HepG2 (cell line): ENCODE measurements around the gene MN1. TPM values are rescaled to one million over a fixed set of nuclear protein-coding genes. Genes with fewer than 3 reads are reported as not detected.

ENCODE experiments used
- ATAC-seq: fragments of 200-7000 bp; cut with Tn5 transposase; 3 replicates; pipeline ENCODE4 v1.9.1; 2020; ENCODE audit warnings: mild to moderate bottlenecking, moderate library complexity
- BruUV-seq: library from RNA; stranded (reverse); fragments of 400-500 nt; replicated peaks from 2 replicates; lab custom pipeline; 2021; lab: Mats Ljungman, UMichigan
- CTCF ChIA-PET: fragments of 300-600 bp; formaldehyde crosslinking; extraction: SDS; loops from one replicate; lab custom pipeline; 2021; ENCODE audit warnings: low total read pairs, inconsistent platforms, low intra/inter-chr PET ratio; lab: Yijun Ruan, JAX
- POLR2A ChIA-PET: fragments of 350-600 bp; sonication (Branson Sonifier 250); formaldehyde crosslinking; loops from one replicate; lab custom pipeline; 2020; ENCODE audit warnings: antibody characterized with exemption, inconsistent platforms; lab: Yijun Ruan, JAX
- DNase-seq: peaks from one replicate; pipeline ENCODE4 v3.0.0-alpha.2; 2015; ENCODE audit warnings: low spot score
- FAIRE-seq: peaks from 3 replicates; lab custom pipeline; 2011; peaks lifted over from hg19 to GRCh38; lab: Jason Lieb, UNC
- H2AFZ ChIP-seq: one replicate; pipeline ENCODE4 v1.6.1; 2011; ENCODE audit warnings: low read length, inconsistent platforms
- H3K27ac ChIP-seq: fragments of 300-600 bp; 3 replicates; pipeline ENCODE4 v1.8.0; 2011; ENCODE audit warnings: mixed run types, mild to moderate bottlenecking, mixed read lengths, low read length, inconsistent platforms; ENCODE audit not compliant: insufficient read depth; ENCODE audit errors: extremely low read length
- H3K27me3 ChIP-seq, 2 experiments: fragments of 200-600 bp in 1 of 2; 2 replicates in 1 of 2; 3 replicates in 1 of 2; pipeline versions ENCODE4 v1.6.0 to v1.8.0; 2011; ENCODE audit warnings: low read length in 2 of 2, mild to moderate bottlenecking in 2 of 2, moderate library complexity in 2 of 2, inconsistent platforms in 1 of 2; ENCODE audit not compliant: insufficient read depth in 2 of 2, control insufficient read depth in 1 of 2
- H3K36me3 ChIP-seq, 2 experiments: fragments of 200-600 bp in 1 of 2; replicated peaks in 1 of 2; 2 replicates in 1 of 2; 3 replicates in 1 of 2; pipeline versions ENCODE4 v1.5.1 to v1.8.0; 2011; ENCODE audit warnings: low read length in 2 of 2, inconsistent platforms in 1 of 2; ENCODE audit not compliant: insufficient read depth in 2 of 2, control insufficient read depth in 1 of 2
- H3K4me1 ChIP-seq: 2 replicates; pipeline ENCODE4 v1.5.1; 2012; ENCODE audit warnings: low read length, inconsistent platforms; ENCODE audit not compliant: insufficient read depth
- H3K4me2 ChIP-seq: 2 replicates; pipeline ENCODE4 v1.6.0; 2011; ENCODE audit warnings: low read depth, low read length, inconsistent platforms
- H3K4me3 ChIP-seq, 3 experiments: fragments of 200-600 bp in 1 of 3; sonication (generic), shearing (Covaris generic) in 1 of 3; replicated peaks in 1 of 3; 2 replicates each; pipeline ENCODE4 v1.5.1; 2011 to 2016; ENCODE audit warnings: low read length in 3 of 3, inconsistent platforms in 2 of 3, low read depth in 2 of 3, mild to moderate bottlenecking in 2 of 3, control low read depth in 1 of 3, mixed read lengths in 1 of 3; ENCODE audit not compliant: insufficient read depth in 1 of 3
- H3K79me2 ChIP-seq: one replicate; pipeline ENCODE4 v1.6.1; 2011; ENCODE audit warnings: low read length, inconsistent platforms; ENCODE audit not compliant: insufficient read depth
- H3K9ac ChIP-seq: 2 replicates; pipeline ENCODE4 v1.6.0; 2011; ENCODE audit warnings: mild to moderate bottlenecking, low read depth, low read length, inconsistent platforms; ENCODE audit not compliant: insufficient read depth
- H3K9me3 ChIP-seq: 2 replicates; pipeline ENCODE4 v1.5.1; 2012; ENCODE audit warnings: mild to moderate bottlenecking, low read length
- H4K20me1 ChIP-seq: 2 replicates; pipeline ENCODE4 v1.6.0; 2011; ENCODE audit warnings: inconsistent platforms, mild to moderate bottlenecking, low read length, moderate library complexity; ENCODE audit not compliant: insufficient read depth
- ARID5B ChIP-seq: IDR thresholded peaks from 2 replicates; pipeline ENCODE4 v1.4.0; 2020; ENCODE audit warnings: mild to moderate bottlenecking, missing genetic modification reagents
- ARNTL ChIP-seq: sonication (generic); formaldehyde crosslinking; IDR thresholded peaks from 2 replicates; pipeline ENCODE4 v1.4.0; 2020; ENCODE audit warnings: mild to moderate bottlenecking, missing genetic modification reagents
- CEBPZ ChIP-seq: IDR thresholded peaks from 2 replicates; pipeline ENCODE4 v1.6.1; 2012; ENCODE audit warnings: low read length, improper control_type of control experiment
- ELF4 ChIP-seq: sonication (generic); formaldehyde crosslinking; IDR thresholded peaks from 2 replicates; pipeline ENCODE4 v1.5.0; 2020; ENCODE audit warnings: missing genetic modification reagents, mild to moderate bottlenecking, moderate library complexity, borderline replicate concordance
- GABPB1 ChIP-seq: IDR thresholded peaks from 2 replicates; pipeline ENCODE4 v1.6.1; 2016; ENCODE audit warnings: mild to moderate bottlenecking, missing genetic modification reagents, moderate library complexity, missing compliant biosample characterization
- HINFP ChIP-seq: sonication (generic); formaldehyde crosslinking; IDR thresholded peaks from 2 replicates; pipeline ENCODE4 v1.4.0; 2020; ENCODE audit warnings: low read depth, mild to moderate bottlenecking, missing genetic modification reagents
- HNRNPLL ChIP-seq: fragments of 200-400 bp; formaldehyde crosslinking; IDR thresholded peaks from 2 replicates; pipeline ENCODE4 v1.6.1; 2017; ENCODE audit warnings: mild to moderate bottlenecking, low read depth, low read length; ENCODE audit not compliant: poor library complexity, severe bottlenecking
- JUND ChIP-seq: sonication (generic); formaldehyde crosslinking; IDR thresholded peaks from 2 replicates; pipeline ENCODE4 v1.8.0; 2022; ENCODE audit warnings: mild to moderate bottlenecking, missing genetic modification reagents
- PRMT3 ChIP-seq: sonication (generic); formaldehyde crosslinking; IDR thresholded peaks from 2 replicates; pipeline ENCODE4 v1.8.1; 2022; ENCODE audit warnings: low read depth, mild to moderate bottlenecking, moderate library complexity, missing genetic modification reagents, borderline replicate concordance
- RFX5 ChIP-seq: IDR thresholded peaks from 2 replicates; pipeline ENCODE4 v1.6.1; 2011; ENCODE audit warnings: low read depth, low read length, improper control_type of control experiment
- SMAD1 ChIP-seq: sonication (generic); formaldehyde crosslinking; IDR thresholded peaks from 2 replicates; pipeline ENCODE4 v1.4.0; 2020; ENCODE audit warnings: missing genetic modification reagents, low read depth, mild to moderate bottlenecking, borderline replicate concordance
- TBX3 ChIP-seq: fragments of 450-650 bp; IDR thresholded peaks from 2 replicates; pipeline ENCODE4 v1.6.1; 2017; ENCODE audit warnings: antibody characterized with exemption, mild to moderate bottlenecking, inconsistent platforms, borderline replicate concordance
- ZBTB34 ChIP-seq: sonication (generic); formaldehyde crosslinking; IDR thresholded peaks from 2 replicates; pipeline ENCODE4 v1.8.0; 2022; ENCODE audit warnings: mild to moderate bottlenecking, missing genetic modification reagents
- ZNF775 ChIP-seq: sonication (generic); formaldehyde crosslinking; IDR thresholded peaks from 2 replicates; pipeline ENCODE4 v1.4.0; 2020; ENCODE audit warnings: missing genetic modification reagents, mild to moderate bottlenecking, moderate library complexity, borderline replicate concordance
- WGBS: methylation state at CpG from one replicate; pipeline ENCODE4 v1.1.6; 2017; ENCODE audit warnings: low lambda C conversion rate; 5-methylcytosine and 5-hydroxymethylcytosine counted together
- in situ Hi-C: cut with HindIII; loops from 2 replicates; pipeline ENCODE4 v1.10.0; 2017; ENCODE audit warnings: low pct_unique_long_range_greater_than_20kb; ENCODE audit not compliant: extremely low pct_ligation_motif_present
- intact Hi-C: fragments of 100-400 bp; cut with micrococcal nuclease; formaldehyde crosslinking; loops from one replicate; pipeline ENCODE4 v1.10.0; 2022; ENCODE audit not compliant: unreplicated experiment
- polyA plus RNA-seq, 8 experiments: library from polyadenylated mRNA; depleted of rRNA in 3 of 8; stranded (reverse) in 7 of 8; unstranded in 1 of 8; fragments of >200 nt; fragmentation: Illumina TruSeq in 4 of 8; extraction: Trizol in 4 of 8; gene quantifications; 2 replicates each; pipeline versions ENCODE4 v1.2.1 to v1.2.3, GENCODE V29; 2011 to 2016; ENCODE audit warnings: low read depth in 4 of 8, missing spikeins in 1 of 8, mixed read lengths in 1 of 8; ENCODE audit not compliant: insufficient read depth in 1 of 8
- total RNA-seq, 5 experiments: library from RNA; depleted of rRNA; stranded (reverse); fragments of >200 nt; fragmentation: Illumina TruSeq; extraction: Trizol; gene quantifications; 2 replicates each; pipeline ENCODE4 v1.2.3, GENCODE V29; 2016; ENCODE audit warnings: low read depth in 1 of 5

Gene MN1
- total and polyA plus RNA-seq, 2 of the 13 experiments (the other 11 are each of a cell fraction or from before 2014, with no cell fraction given), result 0.01 TPM; not detected in 1

GRCh38 chr22:27746918-27747317 lies 54.6 kb downstream of the MN1 start:
- in situ Hi-C loops, result no loop called here
- peaks cover 2 to 23% of the 10 kb centered on the region in 2 experiments; a peak in 4 of 5 replicates for H3K27me3 ChIP-seq
- H3K9me3 ChIP-seq, result no peaks in the 10 kb centered on the region
- H2AFZ ChIP-seq, result no peak overlapping the region
- H3K4me1 ChIP-seq, result peaks cover 6% of the 10 kb centered on the region
- no peaks in the 10 kb centered on the region for H3K79me2 ChIP-seq
- intact Hi-C loops, result no loop called here
- no peak overlapping the region for H3K27ac ChIP-seq
- no peaks in the 10 kb centered on the region for H4K20me1 ChIP-seq
- ChIA-PET POLR2A (no interaction called here), CTCF (no interaction called here)
- FAIRE-seq, result no peak
- no peak overlapping the region for H3K4me3 ChIP-seq
- no peak overlapping the region for H3K4me2 ChIP-seq
- no peak for ATAC-seq
- WGBS, result 63% methylated on average over 8 of the region's 8 CpGs
- no peaks in the 10 kb centered on the region for H3K36me3 ChIP-seq
- BruUV-seq, result no TSS peak
- no peak overlapping the region for H3K9ac ChIP-seq
- no peak for DNase-seq
- no peak for TF ChIP-seq ARID5B (CRISPR knock-in tag)
- no peak for TF ChIP-seq CEBPZ
- no peak for TF ChIP-seq SMAD1
- no peak for TF ChIP-seq ARNTL (CRISPR knock-in tag)
- no peak for TF ChIP-seq HINFP (CRISPR knock-in tag)
- no peak for TF ChIP-seq PRMT3
- no peak for TF ChIP-seq JUND (CRISPR knock-in tag)
- TF ChIP-seq ELF4 (CRISPR knock-in tag), result no peak
- no peak for TF ChIP-seq ZNF775 (CRISPR knock-in tag)
- no peak for TF ChIP-seq RFX5
- no peak for TF ChIP-seq HNRNPLL
- TF ChIP-seq GABPB1, result no peak
- no peak for TF ChIP-seq ZBTB34 (CRISPR knock-in tag)
- TF ChIP-seq TBX3, result no peak
